ENCODE data around the gene HOXD1.

HOXD1 gene

DNA sequence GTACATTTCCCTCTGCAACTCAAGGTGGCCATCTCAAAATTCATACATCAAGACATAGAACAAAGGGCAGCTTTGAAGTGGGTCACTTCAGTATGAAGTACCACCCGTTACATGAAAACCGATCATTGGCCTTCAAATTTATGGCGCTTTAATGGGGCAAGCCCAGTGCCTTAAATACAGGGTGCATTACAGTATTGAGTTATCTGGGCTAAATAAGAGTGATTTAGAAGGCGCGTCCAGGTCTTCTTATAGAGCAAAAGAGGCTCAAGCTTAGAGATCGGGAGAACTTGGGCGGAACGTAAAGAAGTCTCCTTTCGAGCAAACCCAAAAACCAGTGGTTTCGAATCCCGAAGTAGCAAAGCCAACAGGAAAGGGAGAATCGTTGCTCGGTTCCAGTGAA lies 24.3 kb upstream of the HOXD1 start:
- no peak for TF ChIP-seq CTCF (IDR thresholded peaks at IDR 0.05; ENCODE audit: extremely low read depth, missing control alignments)
- DNase-seq (ENCODE audit: low spot score) = no peak

- DNase-seq (ENCODE audit: low spot score) = no peak
- TF ChIP-seq CTCF (IDR thresholded peaks at IDR 0.05; ENCODE audit: extremely low read depth, missing control alignments) = no peak
These were observed 23.7 kb upstream of the HOXD1 start for GRCh38 chr2:176164611-176165369.

DNA sequence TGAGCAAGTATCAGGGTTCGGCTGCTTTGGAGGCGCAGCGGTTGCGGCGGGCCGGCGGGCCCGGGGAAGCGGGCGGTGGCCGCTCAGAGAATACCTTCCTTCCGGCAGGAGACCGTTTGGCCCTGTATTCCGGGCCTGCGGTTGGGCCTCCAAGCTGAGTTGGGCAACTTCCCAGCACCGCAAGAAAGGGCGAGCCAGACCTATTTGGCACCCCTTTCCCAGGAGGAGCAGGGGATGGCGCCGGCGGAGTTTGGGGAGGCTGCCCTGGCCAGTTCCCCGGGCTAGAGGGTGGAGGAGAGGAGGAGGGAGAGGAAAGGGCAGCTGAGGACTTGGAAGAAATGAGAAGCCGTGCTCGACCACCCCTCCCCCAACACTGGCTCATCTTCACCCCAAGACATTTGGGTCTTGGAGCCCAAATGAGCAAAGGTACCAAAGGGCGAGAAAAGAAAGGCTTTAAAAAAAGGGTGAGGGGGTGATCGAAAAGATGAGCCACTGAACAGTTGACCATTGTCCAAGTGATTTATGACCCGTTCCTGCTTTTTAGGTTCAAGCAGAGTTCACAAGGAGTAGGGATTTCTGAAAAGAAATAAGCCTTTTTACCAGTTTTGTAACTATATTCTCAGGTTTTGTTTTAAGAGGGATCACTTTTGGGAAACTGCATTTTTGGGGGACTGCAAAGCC lies 23.0 kb upstream of the HOXD1 start:
- no peak for TF ChIP-seq CTCF (IDR thresholded peaks at IDR 0.05; ENCODE audit: extremely low read depth, missing control alignments)
- DNase-seq (ENCODE audit: low spot score) = no peak

DNA sequence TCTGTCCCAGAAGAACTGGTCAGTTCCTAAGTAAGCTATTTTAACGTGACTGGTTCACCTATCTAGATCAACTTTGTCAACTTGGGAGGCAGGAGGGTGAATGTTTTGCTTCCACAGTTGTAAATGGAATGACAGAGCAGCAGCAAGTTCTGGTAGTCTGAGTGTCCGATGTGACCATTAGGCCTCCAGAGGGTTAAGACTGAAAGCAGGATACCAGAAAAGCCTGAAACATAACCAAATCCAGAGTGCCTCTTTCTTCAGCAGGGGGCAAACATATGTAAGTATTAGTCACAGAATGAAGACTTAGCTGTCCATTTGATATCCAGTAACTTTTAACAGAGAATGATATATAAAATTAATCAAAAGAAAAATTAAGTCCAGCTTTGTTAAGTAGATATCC lies 22.2 kb upstream of the HOXD1 start:
- no peak for TF ChIP-seq CTCF (IDR thresholded peaks at IDR 0.05; ENCODE audit: extremely low read depth, missing control alignments)
- no peak for DNase-seq (ENCODE audit: low spot score)

DNA sequence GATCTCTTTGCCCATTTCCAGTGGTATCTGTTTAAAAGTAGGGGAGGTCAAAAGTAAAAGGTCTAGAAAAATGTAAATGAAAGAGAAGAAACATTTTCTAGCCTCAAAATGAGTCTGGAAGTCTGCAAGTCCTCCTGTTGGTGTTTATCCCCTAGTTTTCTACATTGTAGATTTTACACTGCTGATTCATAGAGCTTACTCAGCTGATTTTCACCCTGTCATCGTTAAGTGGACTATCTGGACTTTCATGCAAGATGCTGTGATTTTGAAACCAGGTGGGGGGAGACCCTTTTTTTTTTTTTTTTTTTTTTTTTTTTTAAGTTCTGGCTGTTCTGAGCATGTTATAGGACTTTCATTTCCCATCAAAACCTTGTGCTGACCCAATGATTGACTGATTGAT lies 21.1 kb upstream of the HOXD1 start:
- no peak for DNase-seq (ENCODE audit: low spot score)
- no peak for TF ChIP-seq CTCF (IDR thresholded peaks at IDR 0.05; ENCODE audit: extremely low read depth, missing control alignments)

GRCh38 chr2:176169181-176169580 lies 19.3 kb upstream of the HOXD1 start:
- TF ChIP-seq CTCF (IDR thresholded peaks at IDR 0.05; ENCODE audit: extremely low read depth, missing control alignments) = no peak
- DNase-seq (ENCODE audit: low spot score) = no peak

GRCh38 chr2:176169711-176170110 lies 18.8 kb upstream of the HOXD1 start:
- TF ChIP-seq CTCF (IDR thresholded peaks at IDR 0.05; ENCODE audit: extremely low read depth, missing control alignments) = no peak

More at GRCh38 chr2:176169711-176170110, 18.8 kb upstream of the HOXD1 start:
- DNase-seq (ENCODE audit: low spot score) = no peak
